ENCODE results near the gene KIF26A. TPM values are rescaled to one million over a fixed set of nuclear protein-coding genes. Genes with fewer than 3 reads are reported as not detected.

KIF26A gene
- total RNA-seq, 1 donor from 2014 or later = 5.9 TPM

GRCh38 chr14:104191409-104191997 is 53.1 kb downstream of the KIF26A start:
- Histone ChIP-seq H3K4me3 (no peak overlapping the region), H3K36me3 (no peaks in the 10 kb centered on the region), H3K27ac (no peak overlapping the region), H3K4me1 (no peaks in the 10 kb centered on the region), H3K27me3 (no peaks in the 10 kb centered on the region), H3K9me3 (no peaks in the 10 kb centered on the region)
- no peak for DNase-seq
- ATAC-seq = no peak
- TF ChIP-seq CTCF (IDR thresholded peaks at IDR 0.05) = no peak
- intact Hi-C loops (cut with DNase I) = no loop called here

GRCh38 chr14:104192146-104192882 is 53.9 kb downstream of the KIF26A start:
- TF ChIP-seq CTCF (IDR thresholded peaks at IDR 0.05) = no peak
- ATAC-seq (no peak), DNase-seq (no peak)

DNA sequence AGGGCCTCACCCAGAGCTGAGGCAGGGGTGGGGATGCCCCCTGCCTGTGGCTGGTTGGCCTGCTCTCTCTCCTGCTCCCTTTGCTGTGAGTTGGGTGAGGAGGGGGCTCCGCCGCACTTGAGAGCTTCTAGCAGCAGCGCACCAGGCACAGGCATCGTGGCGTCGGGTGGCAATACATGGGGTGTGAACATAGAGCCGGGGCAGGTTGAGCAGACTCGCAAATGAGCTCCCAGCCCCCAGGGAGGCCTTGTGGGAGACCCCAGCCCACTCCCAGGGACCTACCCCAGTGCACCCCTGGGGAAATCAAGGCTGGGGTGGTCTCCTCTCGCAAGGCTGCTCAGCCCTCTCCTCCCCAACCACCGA is 54.5 kb downstream of the KIF26A start:
- Histone ChIP-seq H3K36me3 (no peaks in the 10 kb centered on the region), H3K27me3 (no peaks in the 10 kb centered on the region), H3K27ac (no peak overlapping the region), H3K4me1 (no peaks in the 10 kb centered on the region), H3K4me3 (no peak overlapping the region), H3K9me3 (no peaks in the 10 kb centered on the region)
- no peak for TF ChIP-seq CTCF (IDR thresholded peaks at IDR 0.05)
- intact Hi-C loops (cut with DNase I) = no loop called here
- no peak for ATAC-seq
- DNase-seq = no peak

More at GRCh38 chr14:104192146-104192882, 53.9 kb downstream of the KIF26A start:
- Histone ChIP-seq H3K36me3 (no peaks in the 10 kb centered on the region), H3K27me3 (no peaks in the 10 kb centered on the region), H3K9me3 (no peaks in the 10 kb centered on the region), H3K4me3 (no peak overlapping the region), H3K4me1 (no peaks in the 10 kb centered on the region), H3K27ac (no peak overlapping the region)
- intact Hi-C loops (cut with DNase I) = no loop called here

DNA sequence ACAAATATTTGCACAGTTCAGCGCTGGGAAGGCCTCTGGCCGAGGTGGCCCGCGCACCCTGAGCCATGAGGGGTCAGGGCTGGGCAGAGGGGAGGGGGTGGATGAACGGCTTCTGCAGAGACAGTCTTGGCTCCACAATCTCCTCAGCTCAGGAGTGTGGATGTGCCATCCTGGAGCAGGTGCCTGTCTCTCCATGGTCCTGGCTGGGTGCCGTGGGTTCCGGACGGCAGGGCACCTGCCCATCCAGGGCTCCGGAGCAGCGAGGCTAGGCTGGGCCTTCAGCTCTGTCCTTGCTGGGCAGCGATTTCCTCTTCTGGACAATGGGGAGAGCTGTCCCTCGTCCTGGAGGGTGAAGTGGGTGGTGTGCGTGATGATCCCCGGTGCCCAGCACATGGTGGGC is 55.6 kb downstream of the KIF26A start:
- DNase-seq (no peak), ATAC-seq (no peak)
- H3K4me3 ChIP-seq = no peak overlapping the region
- no peak for TF ChIP-seq CTCF (IDR thresholded peaks at IDR 0.05)
- intact Hi-C loops (cut with DNase I) = no loop called here
- no peaks in the 10 kb centered on the region for H3K4me1 ChIP-seq
- H3K27me3 ChIP-seq = no peaks in the 10 kb centered on the region
- no peaks in the 10 kb centered on the region for H3K9me3 ChIP-seq
- H3K36me3 ChIP-seq = no peaks in the 10 kb centered on the region
- no peak overlapping the region for H3K27ac ChIP-seq

DNA sequence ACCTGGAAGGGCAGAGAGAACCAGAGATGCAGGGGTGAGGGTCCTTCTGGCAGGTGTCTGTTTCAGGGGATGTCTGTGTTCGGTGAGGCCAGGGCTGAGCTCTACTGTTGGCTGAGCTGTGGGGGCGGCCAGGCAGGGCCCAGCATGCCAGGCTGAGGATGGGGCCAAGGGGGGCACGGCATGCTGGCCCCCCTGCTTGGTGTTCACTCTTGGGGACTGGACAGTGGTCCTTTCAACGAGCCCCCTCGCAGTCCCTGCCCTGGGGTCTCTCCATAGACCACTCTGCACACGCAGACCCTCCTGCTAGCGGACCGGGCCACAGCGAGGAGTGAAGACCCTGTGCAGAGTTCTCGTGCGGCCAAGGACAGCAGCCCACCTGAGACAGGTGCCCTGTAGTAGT is 56.3 kb downstream of the KIF26A start:
- Histone ChIP-seq H3K4me1 (no peaks in the 10 kb centered on the region), H3K4me3 (no peak overlapping the region), H3K9me3 (no peaks in the 10 kb centered on the region), H3K36me3 (no peaks in the 10 kb centered on the region), H3K27ac (no peak overlapping the region), H3K27me3 (no peaks in the 10 kb centered on the region)
- DNase-seq (no peak), ATAC-seq (no peak)
- TF ChIP-seq CTCF (IDR thresholded peaks at IDR 0.05) = no peak
- intact Hi-C loops (cut with DNase I) = no loop called here
